IMR-90 (cell line): ENCODE measurements around the gene RENBP. TPM values are rescaled to one million over a fixed set of nuclear protein-coding genes. Genes with fewer than 3 reads are reported as not detected.

ENCODE experiments used
- ATAC-seq: fragments of 200-7000 bp; cut with Tn5 transposase; 2 replicates; pipeline ENCODE4 v1.9.1; 2020; ENCODE audit warnings: low read depth, mild to moderate bottlenecking, moderate library complexity
- BruUV-seq: library from RNA; stranded (reverse); fragments of 400-500 nt; replicated peaks from 2 replicates; lab custom pipeline; 2021; lab: Mats Ljungman, UMichigan
- CTCF ChIA-PET: fragments of 300-600 bp; formaldehyde crosslinking; extraction: SDS; loops from one replicate; lab custom pipeline; 2021; ENCODE audit warnings: antibody characterized with exemption; lab: Yijun Ruan, JAX
- POLR2A ChIA-PET: fragments of 300-600 bp; sonication (Branson Sonifier 250); formaldehyde crosslinking; loops from one replicate; lab custom pipeline; 2022; ENCODE audit warnings: antibody characterized with exemption; ENCODE audit not compliant: unreplicated experiment; lab: Charles Lee
- DNase-seq: peaks from one replicate; pipeline ENCODE4 v3.0.0; 2013
- H2AFZ ChIP-seq: replicated peaks from 2 replicates; pipeline ENCODE3; 2013; ENCODE audit warnings: low read length, mild to moderate bottlenecking; ENCODE audit not compliant: poor library complexity
- H2AK5ac ChIP-seq: 2 replicates; pipeline ENCODE4 v1.6.1; 2013; ENCODE audit warnings: low read depth, low read length, inconsistent platforms
- H2AK9ac ChIP-seq: replicated peaks from 2 replicates; pipeline ENCODE3; 2013; ENCODE audit warnings: mild to moderate bottlenecking, low read depth, low read length, moderate library complexity; ENCODE audit not compliant: poor library complexity
- H2BK120ac ChIP-seq: 2 replicates; pipeline ENCODE4 v1.6.1; 2013; ENCODE audit warnings: low read depth, low read length, inconsistent platforms
- H2BK15ac ChIP-seq: 3 replicates; pipeline ENCODE4 v1.6.1; 2013; ENCODE audit warnings: low read depth, low read length, inconsistent platforms
- H2BK20ac ChIP-seq: 2 replicates; pipeline ENCODE4 v1.6.1; 2013; ENCODE audit warnings: low read depth, mild to moderate bottlenecking, inconsistent platforms, low read length, moderate library complexity
- H2BK5ac ChIP-seq: 2 replicates; pipeline ENCODE4 v1.6.1; 2013; ENCODE audit warnings: mild to moderate bottlenecking, low read depth, low read length, inconsistent platforms; ENCODE audit not compliant: poor library complexity, severe bottlenecking
- H3K14ac ChIP-seq: replicated peaks from 2 replicates; pipeline ENCODE4 v1.6.1; 2013; ENCODE audit warnings: low read depth, low read length, inconsistent platforms
- H3K18ac ChIP-seq: 2 replicates; pipeline ENCODE4 v1.6.1; 2013; ENCODE audit warnings: low read depth, low read length, control low read depth
- H3K23ac ChIP-seq: 2 replicates; pipeline ENCODE4 v1.6.1; 2013; ENCODE audit warnings: low read depth, low read length, inconsistent platforms
- H3K27ac ChIP-seq: 2 replicates; pipeline ENCODE4 v1.5.1; 2013; ENCODE audit warnings: mild to moderate bottlenecking, control low read depth, low read length; ENCODE audit not compliant: insufficient read depth
- H3K27me3 ChIP-seq: 2 replicates; pipeline ENCODE4 v1.6.1; 2013; ENCODE audit warnings: low read length; ENCODE audit not compliant: control insufficient read depth, insufficient read depth
- H3K36me3 ChIP-seq: 2 replicates; pipeline ENCODE4 v1.6.1; 2013; ENCODE audit warnings: low read length, mixed read lengths; ENCODE audit not compliant: control insufficient read depth, insufficient read depth
- H3K4ac ChIP-seq: 2 replicates; pipeline ENCODE4 v1.6.1; 2013; ENCODE audit warnings: low read depth, low read length, inconsistent platforms
- H3K4me1 ChIP-seq: 2 replicates; pipeline ENCODE4 v1.6.1; 2013; ENCODE audit warnings: low read length, mixed read lengths; ENCODE audit not compliant: control insufficient read depth, insufficient read depth
- H3K4me2 ChIP-seq: 2 replicates; pipeline ENCODE4 v1.6.1; 2013; ENCODE audit warnings: low read depth, mild to moderate bottlenecking, control low read depth, low read length, moderate library complexity
- H3K4me3 ChIP-seq: 2 replicates; pipeline ENCODE4 v1.5.1; 2013; ENCODE audit warnings: low read depth, mild to moderate bottlenecking, control low read depth, low read length, moderate library complexity; ENCODE audit not compliant: insufficient read depth
- H3K56ac ChIP-seq: 2 replicates; pipeline ENCODE4 v1.6.1; 2013; ENCODE audit warnings: low read length, inconsistent platforms; ENCODE audit not compliant: insufficient read depth; ENCODE audit errors: extremely low read depth
- H3K79me1 ChIP-seq, 2 experiments: 2 replicates each; pipeline ENCODE4 v1.6.1; 2013; ENCODE audit warnings: low read length in 2 of 2, inconsistent platforms in 1 of 2, low read depth in 1 of 2
- H3K9ac ChIP-seq: 2 replicates; pipeline ENCODE4 v1.6.1; 2013; ENCODE audit warnings: low read depth, low read length, control low read depth
- H3K9me1 ChIP-seq: 2 replicates; pipeline ENCODE4 v1.6.1; 2013; ENCODE audit warnings: low read length, inconsistent platforms; ENCODE audit not compliant: insufficient read depth
- H3K9me3 ChIP-seq: 2 replicates; pipeline ENCODE4 v1.6.1; 2013; ENCODE audit warnings: low read length; ENCODE audit not compliant: control insufficient read depth, insufficient read depth
- H4K20me1 ChIP-seq: 2 replicates; pipeline ENCODE4 v1.6.1; 2013; ENCODE audit warnings: low read length, inconsistent platforms; ENCODE audit not compliant: insufficient read depth
- H4K5ac ChIP-seq: 2 replicates; pipeline ENCODE4 v1.6.1; 2013; ENCODE audit warnings: mild to moderate bottlenecking, low read depth, low read length, control low read depth
- H4K8ac ChIP-seq, 2 experiments: 2 replicates each; pipeline ENCODE4 v1.6.1; 2013; ENCODE audit warnings: low read depth in 2 of 2, low read length in 2 of 2, control low read depth in 1 of 2, inconsistent platforms in 1 of 2
- H4K91ac ChIP-seq: 2 replicates; pipeline ENCODE4 v1.6.1; 2013; ENCODE audit warnings: low read depth, low read length, inconsistent platforms; ENCODE audit not compliant: insufficient read depth
- BHLHE40 ChIP-seq: fragments of 150-350 bp; IDR thresholded peaks from 2 replicates; pipeline ENCODE4 v1.6.1; 2016; ENCODE audit warnings: mild to moderate bottlenecking, low read depth, low read length
- CEBPB ChIP-seq: IDR thresholded peaks from 2 replicates; pipeline ENCODE4 v1.6.1; 2012; ENCODE audit warnings: low read depth, low read length, improper control_type of control experiment
- CHD1 ChIP-seq: IDR thresholded peaks from 2 replicates; pipeline ENCODE4 v1.6.1; 2012; ENCODE audit warnings: low read depth, low read length, improper control_type of control experiment
- FOS ChIP-seq: fragments of 150-350 bp; IDR thresholded peaks from 2 replicates; pipeline ENCODE4 v1.6.1; 2016; ENCODE audit warnings: low read depth, low read length
- MAFK ChIP-seq: IDR thresholded peaks from 2 replicates; pipeline ENCODE4 v1.6.1; 2012; ENCODE audit warnings: low read depth, low read length, improper control_type of control experiment
- MAZ ChIP-seq: IDR thresholded peaks from 2 replicates; pipeline ENCODE4 v1.6.1; 2012; ENCODE audit warnings: low read depth, mild to moderate bottlenecking, low read length, improper control_type of control experiment, moderate library complexity, borderline replicate concordance
- MXI1 ChIP-seq: IDR thresholded peaks from 2 replicates; pipeline ENCODE4 v1.6.1; 2012; ENCODE audit warnings: low read depth, mild to moderate bottlenecking, low read length, moderate library complexity, borderline replicate concordance
- NFE2L2 ChIP-seq: fragments of 150-350 bp; IDR thresholded peaks from 2 replicates; pipeline ENCODE4 v1.6.1; 2016; ENCODE audit warnings: low read depth, mild to moderate bottlenecking, low read length
- POLR2A ChIP-seq: IDR thresholded peaks from 2 replicates; pipeline ENCODE4 v1.6.1; 2012; ENCODE audit warnings: mild to moderate bottlenecking, low read depth, low read length
- RAD21 ChIP-seq: IDR thresholded peaks from 2 replicates; pipeline ENCODE4 v1.6.1; 2012; ENCODE audit warnings: low read length, improper control_type of control experiment
- RCOR1 ChIP-seq: IDR thresholded peaks from 2 replicates; pipeline ENCODE4 v1.6.1; 2012; ENCODE audit warnings: mild to moderate bottlenecking, low read length, improper control_type of control experiment; ENCODE audit not compliant: insufficient replicate concordance
- RFX5 ChIP-seq: IDR thresholded peaks from 2 replicates; pipeline ENCODE4 v1.8.0; 2012; ENCODE audit warnings: low read depth, mild to moderate bottlenecking, low read length, moderate library complexity
- SMC3 ChIP-seq: fragments of 150-350 bp; IDR thresholded peaks from 2 replicates; pipeline ENCODE4 v1.6.1; 2016; ENCODE audit warnings: low read depth, mild to moderate bottlenecking, antibody characterized with exemption, low read length, moderate library complexity
- dilution Hi-C: fragments of 300-500 bp; cut with HindIII; formaldehyde crosslinking; loops from one replicate; pipeline ENCODE4 v1.14.3; 2018; ENCODE audit warnings: low sequenced_read_pairs; ENCODE audit not compliant: unreplicated experiment
- in situ Hi-C: fragments of 300-500 bp; cut with MboI; formaldehyde crosslinking; loops from 3 replicates; pipeline ENCODE4 v1.14.3; 2019; ENCODE audit warnings: low sequenced_read_pairs, inconsistent platforms, mixed read lengths
- intact Hi-C: fragments of 100-400 bp; cut with micrococcal nuclease; formaldehyde crosslinking; loops from 2 replicates; pipeline ENCODE4 v1.10.0; 2022
- polyA plus RNA-seq, 3 experiments: library from polyadenylated mRNA; depleted of rRNA; stranded (reverse); fragments of >200 nt; gene quantifications; 2 replicates each; pipeline ENCODE4 v1.2.3, GENCODE V29; 2012; ENCODE audit warnings: low replicate concordance in 1 of 3
- total RNA-seq: library from RNA; depleted of rRNA; stranded (reverse); fragments of >200 nt; gene quantifications from 2 replicates; pipeline ENCODE4 v1.2.3, GENCODE V29; 2012
- TF ChIP-seq, protein P1 (sequence below): fragments of 150-350 bp; IDR thresholded peaks from 2 replicates; pipeline ENCODE4 v1.6.1; 2016; ENCODE audit warnings: low read depth, mild to moderate bottlenecking, low read length, moderate library complexity, borderline replicate concordance
- TF ChIP-seq, protein P2 (sequence below): conservative IDR thresholded peaks from 2 replicates; pipeline ENCODE4 v1.5.1; 2012; ENCODE audit warnings: mild to moderate bottlenecking, low read depth, low read length, improper control_type of control experiment
- TF ChIP-seq, protein P3 (sequence below): fragments of 150-350 bp; IDR thresholded peaks from 2 replicates; pipeline ENCODE4 v1.6.1; 2017; ENCODE audit warnings: mild to moderate bottlenecking, antibody characterized with exemption, low read length, low read depth

The RENBP gene
- total and polyA plus RNA-seq, 2 of the 4 experiments (the other 2 are of a cell fraction), result 0.15 to 0.18 TPM

DNA sequence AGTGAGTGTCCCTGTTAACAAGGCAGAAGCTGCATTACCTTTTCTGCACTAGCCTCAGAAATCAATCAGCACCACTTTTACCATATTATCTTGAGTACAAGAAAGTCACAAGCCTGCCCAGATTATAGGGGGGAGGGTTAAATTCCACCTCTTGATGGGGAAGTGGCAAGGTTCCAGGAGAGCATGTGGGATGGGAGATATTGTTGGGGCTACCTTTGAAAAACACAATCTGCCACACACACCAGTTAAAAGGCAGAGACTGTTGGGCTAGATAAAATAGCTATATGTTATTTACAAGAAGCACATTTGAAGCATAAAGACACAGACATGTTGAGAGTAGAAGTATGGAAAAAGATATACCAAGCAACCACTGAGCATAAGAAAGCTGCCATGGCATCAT is 46.5 kb downstream of the RENBP start:
- Histone ChIP-seq H2BK15ac (no peak overlapping the region), H2BK5ac (no peak overlapping the region), H2AFZ (no peak overlapping the region), H3K18ac (no peak overlapping the region), H4K8ac (no peak overlapping the region), H3K4me2 (no peak overlapping the region), H3K4ac (no peak overlapping the region), H3K9ac (no peak overlapping the region), H3K9me1 (peaks cover 4% of the 10 kb centered on the region), H3K23ac (no peak overlapping the region), H2BK20ac (no peak overlapping the region), H3K56ac (no peak overlapping the region), H4K5ac (no peak overlapping the region), H2AK9ac (no peak overlapping the region), H4K91ac (no peak overlapping the region), H3K4me3 (no peak overlapping the region), H3K36me3 (no peaks in the 10 kb centered on the region), H2BK120ac (no peak overlapping the region), H3K27me3 (peaks cover 15% of the 10 kb centered on the region), H3K14ac (no peak overlapping the region), H4K20me1 (no peaks in the 10 kb centered on the region; the same call in 1 of the 2 replicates), H3K4me1 (peaks cover 9% of the 10 kb centered on the region; the same call in 1 of the 2 replicates), H3K9me3 (peaks cover 9% of the 10 kb centered on the region; the same call in 1 of the 2 replicates), H3K79me1 (no peaks in the 10 kb centered on the region), H2AK5ac (no peak overlapping the region), H3K27ac (no peak overlapping the region)
- no TSS peak for BruUV-seq
- ATAC-seq (no peak), DNase-seq (no peak)
- dilution Hi-C loops, result no loop called here
- POLR2A ChIA-PET, result no interaction called here
- CTCF ChIA-PET, result no interaction called here
- intact Hi-C loops, result no loop called here
- TF ChIP-seq, protein P1, sequence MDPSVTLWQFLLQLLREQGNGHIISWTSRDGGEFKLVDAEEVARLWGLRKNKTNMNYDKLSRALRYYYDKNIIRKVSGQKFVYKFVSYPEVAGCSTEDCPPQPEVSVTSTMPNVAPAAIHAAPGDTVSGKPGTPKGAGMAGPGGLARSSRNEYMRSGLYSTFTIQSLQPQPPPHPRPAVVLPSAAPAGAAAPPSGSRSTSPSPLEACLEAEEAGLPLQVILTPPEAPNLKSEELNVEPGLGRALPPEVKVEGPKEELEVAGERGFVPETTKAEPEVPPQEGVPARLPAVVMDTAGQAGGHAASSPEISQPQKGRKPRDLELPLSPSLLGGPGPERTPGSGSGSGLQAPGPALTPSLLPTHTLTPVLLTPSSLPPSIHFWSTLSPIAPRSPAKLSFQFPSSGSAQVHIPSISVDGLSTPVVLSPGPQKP, result no peak
- TF ChIP-seq, protein P2, sequence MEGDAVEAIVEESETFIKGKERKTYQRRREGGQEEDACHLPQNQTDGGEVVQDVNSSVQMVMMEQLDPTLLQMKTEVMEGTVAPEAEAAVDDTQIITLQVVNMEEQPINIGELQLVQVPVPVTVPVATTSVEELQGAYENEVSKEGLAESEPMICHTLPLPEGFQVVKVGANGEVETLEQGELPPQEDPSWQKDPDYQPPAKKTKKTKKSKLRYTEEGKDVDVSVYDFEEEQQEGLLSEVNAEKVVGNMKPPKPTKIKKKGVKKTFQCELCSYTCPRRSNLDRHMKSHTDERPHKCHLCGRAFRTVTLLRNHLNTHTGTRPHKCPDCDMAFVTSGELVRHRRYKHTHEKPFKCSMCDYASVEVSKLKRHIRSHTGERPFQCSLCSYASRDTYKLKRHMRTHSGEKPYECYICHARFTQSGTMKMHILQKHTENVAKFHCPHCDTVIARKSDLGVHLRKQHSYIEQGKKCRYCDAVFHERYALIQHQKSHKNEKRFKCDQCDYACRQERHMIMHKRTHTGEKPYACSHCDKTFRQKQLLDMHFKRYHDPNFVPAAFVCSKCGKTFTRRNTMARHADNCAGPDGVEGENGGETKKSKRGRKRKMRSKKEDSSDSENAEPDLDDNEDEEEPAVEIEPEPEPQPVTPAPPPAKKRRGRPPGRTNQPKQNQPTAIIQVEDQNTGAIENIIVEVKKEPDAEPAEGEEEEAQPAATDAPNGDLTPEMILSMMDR, result no peak
- TF ChIP-seq RCOR1 (no peak), NFE2L2 (no peak), BHLHE40 (no peak), CHD1 (no peak), SMC3 (no peak), MXI1 (no peak), CEBPB (no peak), FOS (no peak), RFX5 (no peak), POLR2A (no peak), MAZ (no peak), MAFK (no peak), RAD21 (no peak)
- TF ChIP-seq, protein P3, sequence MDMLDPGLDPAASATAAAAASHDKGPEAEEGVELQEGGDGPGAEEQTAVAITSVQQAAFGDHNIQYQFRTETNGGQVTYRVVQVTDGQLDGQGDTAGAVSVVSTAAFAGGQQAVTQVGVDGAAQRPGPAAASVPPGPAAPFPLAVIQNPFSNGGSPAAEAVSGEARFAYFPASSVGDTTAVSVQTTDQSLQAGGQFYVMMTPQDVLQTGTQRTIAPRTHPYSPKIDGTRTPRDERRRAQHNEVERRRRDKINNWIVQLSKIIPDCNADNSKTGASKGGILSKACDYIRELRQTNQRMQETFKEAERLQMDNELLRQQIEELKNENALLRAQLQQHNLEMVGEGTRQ, result no peak
- in situ Hi-C loops, result no loop called here
